ENCODE results near the gene CCDC148. TPM values are rescaled to one million over a fixed set of nuclear protein-coding genes. Genes with fewer than 3 reads are reported as not detected.
"Not testable (repeated sequence)": the region's sequence is repeated elsewhere in the genome, so short reads cannot be mapped to it uniquely, and the experiment has no call there.

CCDC148 gene
- total RNA-seq, 1 donor from 2014 or later = 0.30 TPM

GRCh38 chr2:158239271-158239670 lies 217.3 kb downstream of the CCDC148 start:
- intact Hi-C loops (cut with micrococcal nuclease) = no loop called here
- Histone ChIP-seq H3K4me1 (no peaks in the 10 kb centered on the region), H3K4me3 (no peak overlapping the region), H3K27ac (replicated peaks) (no peak overlapping the region), H3K36me3 (no peaks in the 10 kb centered on the region), H3K27me3 (ENCODE audit: low read depth) (no peaks in the 10 kb centered on the region), H3K9me3 (replicated peaks) (no peaks in the 10 kb centered on the region)
- TF ChIP-seq CTCF (IDR thresholded peaks at IDR 0.05; ENCODE audit: borderline replicate concordance) = no peak
- no peak for DNase-seq

- TF ChIP-seq CTCF (IDR thresholded peaks at IDR 0.05; ENCODE audit: borderline replicate concordance) = no peak
- no peak overlapping the region for H3K27ac ChIP-seq (replicated peaks)
- no peaks in the 10 kb centered on the region for H3K27me3 ChIP-seq (ENCODE audit: low read depth)
- no peaks in the 10 kb centered on the region for H3K9me3 ChIP-seq (replicated peaks)
- no peak for DNase-seq
- intact Hi-C loops (cut with micrococcal nuclease) = no loop called here
- no peaks in the 10 kb centered on the region for H3K36me3 ChIP-seq
- no peak overlapping the region for H3K4me3 ChIP-seq
- no peaks in the 10 kb centered on the region for H3K4me1 ChIP-seq
Observed at GRCh38 chr2:158234497-158234896, 222.1 kb downstream of the CCDC148 start.

GRCh38 chr2:158232476-158232875 lies 224.1 kb downstream of the CCDC148 start:
- TF ChIP-seq CTCF (IDR thresholded peaks at IDR 0.05; ENCODE audit: borderline replicate concordance) = no peak
- Histone ChIP-seq H3K9me3 (replicated peaks) (peaks cover 4% of the 10 kb centered on the region), H3K4me3 (no peak overlapping the region), H3K27me3 (ENCODE audit: low read depth) (no peaks in the 10 kb centered on the region), H3K36me3 (no peaks in the 10 kb centered on the region), H3K27ac (replicated peaks) (no peak overlapping the region), H3K4me1 (no peaks in the 10 kb centered on the region)
- intact Hi-C loops (cut with micrococcal nuclease) = no loop called here
- no peak for DNase-seq

GRCh38 chr2:158228943-158229508 lies 227.5 kb downstream of the CCDC148 start:
- Histone ChIP-seq H3K36me3 (no peaks in the 10 kb centered on the region), H3K4me1 (no peaks in the 10 kb centered on the region), H3K4me3 (no peak overlapping the region), H3K27ac (replicated peaks) (no peak overlapping the region), H3K9me3 (replicated peaks) (peaks cover 4% of the 10 kb centered on the region), H3K27me3 (ENCODE audit: low read depth) (no peaks in the 10 kb centered on the region)
- no peak for TF ChIP-seq CTCF (IDR thresholded peaks at IDR 0.05; ENCODE audit: borderline replicate concordance)
- intact Hi-C loops (cut with micrococcal nuclease) = no loop called here
- no peak for DNase-seq

- H3K27ac ChIP-seq (replicated peaks); H3K4me1 ChIP-seq; H3K9me3 ChIP-seq (replicated peaks); H3K27me3 ChIP-seq (ENCODE audit: low read depth); intact Hi-C loops (cut with micrococcal nuclease); DNase-seq; H3K36me3 ChIP-seq; H3K4me3 ChIP-seq: not testable (repeated sequence)
Observed at GRCh38 chr2:158223066-158223465, 233.5 kb downstream of the CCDC148 start.

- no peak overlapping the region for H3K27ac ChIP-seq (replicated peaks)
- intact Hi-C loops (cut with micrococcal nuclease) = no loop called here
- TF ChIP-seq CTCF (IDR thresholded peaks at IDR 0.05; ENCODE audit: borderline replicate concordance) = no peak
- H3K9me3 ChIP-seq (replicated peaks) = no peaks in the 10 kb centered on the region
- no peaks in the 10 kb centered on the region for H3K36me3 ChIP-seq
- H3K4me1 ChIP-seq = no peaks in the 10 kb centered on the region
- no peaks in the 10 kb centered on the region for H3K27me3 ChIP-seq (ENCODE audit: low read depth)
- H3K4me3 ChIP-seq = no peak overlapping the region
- DNase-seq = no peak
Observed at GRCh38 chr2:158221063-158222020, 235.2 kb downstream of the CCDC148 start.

Measured in left ventricle myocardium inferior (tissue), 1 donor.